ENCODE results near the gene FOSL2. TPM values are rescaled to one million over a fixed set of nuclear protein-coding genes. Genes with fewer than 3 reads are reported as not detected.

The FOSL2 gene
- total RNA-seq, 4 donors from 2014 or later: 298 to 370 (median 337) TPM

- TF ChIP-seq CTCF (IDR thresholded peaks at IDR 0.05) (no peak), POLR2AphosphoS5 (IDR thresholded peaks at IDR 0.05) (no peak), POLR2A (IDR thresholded peaks at IDR 0.05) (no peak), EP300 (IDR thresholded peaks at IDR 0.05) (no peak)
- DNase-seq (ENCODE audit: low spot score in 2 of 2): no peak
- no peaks in the 10 kb centered on the region for H3K36me3 ChIP-seq
- H3K9me3 ChIP-seq: no peaks in the 10 kb centered on the region
- peaks cover 40% of the 10 kb centered on the region for H3K4me1 ChIP-seq
- peak overlapping the region; percentile 91 for H3K27ac ChIP-seq
- H3K4me3 ChIP-seq: no peak overlapping the region
- 72% methylated on average over 4 of the region's 8 CpGs for WGBS
- H3K27me3 ChIP-seq: no peaks in the 10 kb centered on the region
Measured at GRCh38 chr2:28375742-28376631, 16.7 kb upstream of the FOSL2 start.

- no peak for TF ChIP-seq POLR2A (IDR thresholded peaks at IDR 0.05)
- no peak for TF ChIP-seq POLR2AphosphoS5 (IDR thresholded peaks at IDR 0.05)
- TF ChIP-seq CTCF (IDR thresholded peaks at IDR 0.05): no peak
- TF ChIP-seq EP300 (IDR thresholded peaks at IDR 0.05): no peak
- Histone ChIP-seq H3K27me3 (no peaks in the 10 kb centered on the region), H3K4me3 (peak overlapping the region; percentile 14), H3K36me3 (no peaks in the 10 kb centered on the region), H3K27ac (peak overlapping the region; percentile 91), H3K4me1 (peaks cover 48% of the 10 kb centered on the region), H3K9me3 (no peaks in the 10 kb centered on the region)
- DNase-seq (ENCODE audit: low spot score in 2 of 2): no peak
- WGBS: 57% methylated on average over 7 of the region's 19 CpGs
Measured at GRCh38 chr2:28377195-28377816, 15.4 kb upstream of the FOSL2 start.

- Histone ChIP-seq H3K4me1 (peaks cover 54% of the 10 kb centered on the region), H3K4me3 (peak overlapping the region; percentile 14), H3K27me3 (no peaks in the 10 kb centered on the region), H3K36me3 (no peaks in the 10 kb centered on the region), H3K27ac (peak overlapping the region; percentile 91), H3K9me3 (no peaks in the 10 kb centered on the region)
- DNase-seq (ENCODE audit: low spot score in 2 of 2): no peak
- TF ChIP-seq EP300 (IDR thresholded peaks at IDR 0.05): no peak
- no peak for TF ChIP-seq POLR2A (IDR thresholded peaks at IDR 0.05)
- peak in 1 of 3 donors; percentile 71 for TF ChIP-seq POLR2AphosphoS5 (IDR thresholded peaks at IDR 0.05)
- WGBS: 55% methylated on average over 9 of the region's 9 CpGs
Measured at GRCh38 chr2:28377984-28378678, 14.5 kb upstream of the FOSL2 start.

- no peak overlapping the region for H3K4me3 ChIP-seq
- WGBS: 75% methylated on average over 14 of the region's 16 CpGs
- DNase-seq (ENCODE audit: low spot score in 2 of 2): no peak
- TF ChIP-seq POLR2AphosphoS5 (IDR thresholded peaks at IDR 0.05) (no peak), EP300 (IDR thresholded peaks at IDR 0.05) (no peak), CTCF (IDR thresholded peaks at IDR 0.05) (no peak), POLR2A (IDR thresholded peaks at IDR 0.05) (no peak)
- H3K27ac ChIP-seq: peak overlapping the region; percentile 91
- no peaks in the 10 kb centered on the region for H3K9me3 ChIP-seq
- H3K4me1 ChIP-seq: peaks cover 57% of the 10 kb centered on the region
- no peaks in the 10 kb centered on the region for H3K27me3 ChIP-seq
- H3K36me3 ChIP-seq: no peaks in the 10 kb centered on the region
Measured at GRCh38 chr2:28378679-28379584, 13.7 kb upstream of the FOSL2 start.

- TF ChIP-seq POLR2A (IDR thresholded peaks at IDR 0.05): no peak
Measured at GRCh38 chr2:28380219-28380618, 12.4 kb upstream of the FOSL2 start.

More at GRCh38 chr2:28380219-28380618, 12.4 kb upstream of the FOSL2 start:
- Histone ChIP-seq H3K4me3 (no peak overlapping the region), H3K4me1 (peaks cover 57% of the 10 kb centered on the region), H3K27ac (no peak overlapping the region), H3K9me3 (no peaks in the 10 kb centered on the region), H3K27me3 (no peaks in the 10 kb centered on the region), H3K36me3 (no peaks in the 10 kb centered on the region)
- no peak for DNase-seq (ENCODE audit: low spot score in 2 of 2)
- 86% methylated on average over 6 of the region's 6 CpGs for WGBS
